Lung (tissue), 12 donors: ENCODE measurements around the gene GLCCI1. TPM values are rescaled to one million over a fixed set of nuclear protein-coding genes. Genes with fewer than 3 reads are reported as not detected.

Experiments used
- ATAC-seq: fragments of 200-7000 bp; cut with Tn5 transposase; one replicate; pipeline ENCODE4 v1.9.1; 2020; ENCODE audit warnings: moderate number of reproducible peaks; ENCODE audit not compliant: insufficient read depth, low FRiP score
- DNase-seq, 3 donors: peaks; one replicate each; pipeline ENCODE4 v3.0.0-alpha.2; 2013 to 2017
- H3K27ac ChIP-seq, 2 donors: one replicate each; pipeline ENCODE4 v1.5.1; 2013; ENCODE audit warnings: mild to moderate bottlenecking in 2 of 2, moderate library complexity in 2 of 2, control low read depth in 1 of 2, inconsistent platforms in 1 of 2, low read depth in 1 of 2, low read length in 1 of 2
- H3K27me3 ChIP-seq, 3 donors: one replicate each; pipeline ENCODE4 v1.5.1; 2013; ENCODE audit warnings: low read length in 2 of 3; ENCODE audit not compliant: control insufficient read depth in 3 of 3, insufficient read depth in 3 of 3
- H3K36me3 ChIP-seq, 4 donors: one replicate each; pipeline ENCODE4 v1.5.1; 2013; ENCODE audit warnings: low read length in 4 of 4, mild to moderate bottlenecking in 1 of 4, moderate library complexity in 1 of 4; ENCODE audit not compliant: control insufficient read depth in 4 of 4, insufficient read depth in 4 of 4
- H3K4me1 ChIP-seq, 5 donors: one replicate each; pipeline ENCODE4 v1.5.1; 2013; ENCODE audit warnings: low read length in 5 of 5, mild to moderate bottlenecking in 2 of 5, moderate library complexity in 1 of 5; ENCODE audit not compliant: control insufficient read depth in 5 of 5, insufficient read depth in 5 of 5
- H3K4me3 ChIP-seq: one replicate; pipeline ENCODE4 v1.5.1; 2013; ENCODE audit warnings: mild to moderate bottlenecking, control low read depth, moderate library complexity
- H3K9ac ChIP-seq, 2 donors: one replicate each; pipeline ENCODE4 v1.5.1; 2013; ENCODE audit warnings: low read length in 2 of 2, control low read depth in 1 of 2; ENCODE audit not compliant: insufficient read depth in 1 of 2
- H3K9me3 ChIP-seq, 4 donors: one replicate each; pipeline ENCODE4 v1.5.1; 2013; ENCODE audit warnings: low read length in 3 of 4, mild to moderate bottlenecking in 1 of 4, moderate library complexity in 1 of 4; ENCODE audit not compliant: control insufficient read depth in 4 of 4, insufficient read depth in 3 of 4
- CTCF ChIP-seq: IDR thresholded peaks from 2 replicates; pipeline ENCODE4 v1.5.1; 2012; ENCODE audit warnings: mild to moderate bottlenecking; ENCODE audit errors: control extremely low read depth, extremely low read depth
- WGBS, 2 donors: extraction: QIAGEN DNeasy Blood & Tissue Kit; methylation state at CpG; one replicate each; pipeline ENCODE4 v1.1.7; 2013; 5-methylcytosine and 5-hydroxymethylcytosine counted together
- polyA plus RNA-seq, 2 donors: library from polyadenylated mRNA; stranded (reverse); fragments of 200-250 nt; gene quantifications; one replicate each; pipeline ENCODE4 v1.2.1, GENCODE V29; 2013
- total RNA-seq, 2 donors: library from RNA; depleted of rRNA in 1 of 2; stranded (reverse); fragments of >200 nt in 1 of 2; gene quantifications; one replicate each; pipeline ENCODE4 v1.2.1, GENCODE V29; 2014 to 2021
- donor health status: control.
- donor health status: control.
- donor health status: Bipolar disorder and iron deficiency.
- donor health status: healthy.
- donor health status: DM: yes; HTN: yes; CAD: no.

Gene GLCCI1
- total and polyA plus RNA-seq, 4 donors: 2.5 to 60.2 (median 21.0) TPM

GRCh38 chr7:8130663-8131062, 162.1 kb downstream of the GLCCI1 start:
- Histone ChIP-seq H3K27me3 (no peaks in the 10 kb centered on the region), H3K4me3 (no peak overlapping the region), H3K9ac (no peak overlapping the region), H3K9me3 (peaks cover 0 to 4% (median 0%) of the 10 kb centered on the region in 4 donors), H3K4me1 (no peaks in the 10 kb centered on the region), H3K36me3 (peaks cover 0 to 4% (median 2%) of the 10 kb centered on the region in 4 donors), H3K27ac (no peak overlapping the region)
- WGBS, 2 donors: 99 to 100% methylated on average over 1 of the region's 1 CpG
- ATAC-seq (no peak), DNase-seq (no peak)
- no peak for TF ChIP-seq CTCF

- peak overlapping the region in 1 of 2 donors; percentile 5 for H3K27ac ChIP-seq
- peaks cover 0 to 4% (median 2%) of the 10 kb centered on the region in 4 donors for H3K36me3 ChIP-seq
- no peak overlapping the region for H3K4me3 ChIP-seq
- DNase-seq: no peak
- no peaks in the 10 kb centered on the region for H3K4me1 ChIP-seq
- WGBS, 2 donors: 80 to 81% methylated on average over 5 of the region's 5 CpGs
- H3K9ac ChIP-seq: no peak overlapping the region
- no peak for ATAC-seq
- no peaks in the 10 kb centered on the region for H3K9me3 ChIP-seq
- no peaks in the 10 kb centered on the region for H3K27me3 ChIP-seq
- no peak for TF ChIP-seq CTCF
Measured at GRCh38 chr7:8131694-8132605, 163.4 kb downstream of the GLCCI1 start.

- no peak for DNase-seq
- 92 to 93% methylated on average over 2 of the region's 2 CpGs for WGBS, 2 donors
- no peak overlapping the region for H3K27ac ChIP-seq
Measured at GRCh38 chr7:8133188-8133848, 164.7 kb downstream of the GLCCI1 start.

More at GRCh38 chr7:8133188-8133848, 164.7 kb downstream of the GLCCI1 start:
- H3K27me3 ChIP-seq: no peaks in the 10 kb centered on the region
- ATAC-seq: no peak
- H3K4me3 ChIP-seq: no peak overlapping the region
- no peak for TF ChIP-seq CTCF
- H3K9ac ChIP-seq: no peak overlapping the region
- peaks cover 0 to 1% (median 0%) of the 10 kb centered on the region in 5 donors for H3K4me1 ChIP-seq
- H3K36me3 ChIP-seq: peaks cover 0 to 9% (median 0%) of the 10 kb centered on the region in 4 donors
- H3K9me3 ChIP-seq: no peaks in the 10 kb centered on the region
